WTC11 (cell line): ENCODE results near the gene OTOA. TPM values are rescaled to one million over a fixed set of nuclear protein-coding genes. Genes with fewer than 3 reads are reported as not detected.

Source experiments
- ATAC-seq: fragments of 200-7000 bp; cut with Tn5 transposase; 2 replicates; pipeline ENCODE4 v1.10.0; 2021; ENCODE audit warnings: mild to moderate bottlenecking, moderate library complexity
- CTCF ChIA-PET: fragments of 300-600 bp; sonication (Branson Sonifier 250); formaldehyde crosslinking; loops from one replicate; lab custom pipeline; 2021; ENCODE audit warnings: antibody characterized with exemption; lab: Charles Lee
- POLR2A ChIA-PET: fragments of 350-600 bp; sonication (Branson Sonifier 250); formaldehyde crosslinking; loops from one replicate; lab custom pipeline; 2021; ENCODE audit warnings: antibody characterized with exemption; lab: Charles Lee
- DNase-seq: peaks from one replicate; pipeline ENCODE4 v3.0.0; 2021; ENCODE audit warnings: low spot score
- H3K27ac Mint-ChIP-seq: 2 replicates; pipeline ENCODE4 v1.8.0; 2021; ENCODE audit warnings: mixed read lengths
- H3K27me3 Mint-ChIP-seq: 2 replicates; pipeline ENCODE4 v1.8.0; 2021; ENCODE audit warnings: low read depth, mild to moderate bottlenecking, moderate library complexity, mixed read lengths
- H3K36me3 Mint-ChIP-seq: 2 replicates; pipeline ENCODE4 v1.8.0; 2021; ENCODE audit warnings: mixed read lengths
- H3K4me1 Mint-ChIP-seq: 2 replicates; pipeline ENCODE4 v1.8.0; 2022; ENCODE audit warnings: mixed read lengths
- H3K4me3 Mint-ChIP-seq: 2 replicates; pipeline ENCODE4 v1.8.0; 2021; ENCODE audit warnings: mild to moderate bottlenecking, moderate library complexity, mixed read lengths
- H3K9me3 Mint-ChIP-seq: 2 replicates; pipeline ENCODE4 v1.8.0; 2021; ENCODE audit warnings: mixed read lengths
- AFF4 ChIP-seq: sonication (generic); formaldehyde crosslinking; IDR thresholded peaks from 2 replicates; pipeline ENCODE4 v1.8.1; 2023; ENCODE audit warnings: mild to moderate bottlenecking, missing genetic modification reagents, borderline replicate concordance
- ATF3 ChIP-seq: sonication (generic); formaldehyde crosslinking; conservative IDR thresholded peaks from 2 replicates; pipeline ENCODE4 v1.8.1; 2022; ENCODE audit warnings: mild to moderate bottlenecking, missing genetic modification reagents
- E2F5 ChIP-seq: sonication (generic); formaldehyde crosslinking; IDR thresholded peaks from 2 replicates; pipeline ENCODE4 v1.8.1; 2022; ENCODE audit warnings: mild to moderate bottlenecking, moderate library complexity, missing genetic modification reagents
- EMX1 ChIP-seq: fragments of 250-450 bp; sonication (Bioruptor Pico); IDR thresholded peaks from 2 replicates; pipeline ENCODE4 v1.8.0; 2021; ENCODE audit warnings: mild to moderate bottlenecking
- GABPB1 ChIP-seq: sonication (generic); formaldehyde crosslinking; IDR thresholded peaks from 2 replicates; pipeline ENCODE4 v1.8.1; 2023; ENCODE audit warnings: mild to moderate bottlenecking, missing genetic modification reagents
- KAT7 ChIP-seq: sonication (generic); formaldehyde crosslinking; IDR thresholded peaks from 2 replicates; pipeline ENCODE4 v1.8.1; 2023; ENCODE audit warnings: missing genetic modification reagents, mild to moderate bottlenecking, borderline replicate concordance
- NFATC4 ChIP-seq: fragments of 250-450 bp; sonication (Bioruptor Pico); IDR thresholded peaks from 2 replicates; pipeline ENCODE4 v1.9.0; 2021; ENCODE audit warnings: mild to moderate bottlenecking
- NR2C2 ChIP-seq: sonication (generic); formaldehyde crosslinking; IDR thresholded peaks from 2 replicates; pipeline ENCODE4 v1.8.0; 2022; ENCODE audit warnings: mild to moderate bottlenecking, missing genetic modification reagents
- PRRX2 ChIP-seq: fragments of 250-450 bp; sonication (Bioruptor Pico); IDR thresholded peaks from 2 replicates; pipeline ENCODE4 v1.8.0; 2021; ENCODE audit warnings: mild to moderate bottlenecking
- SMAD3 ChIP-seq: sonication (generic); formaldehyde crosslinking; IDR thresholded peaks from 2 replicates; pipeline ENCODE4 v1.8.0; 2022; ENCODE audit warnings: missing genetic modification reagents, mild to moderate bottlenecking, borderline replicate concordance
- TCF7 ChIP-seq: sonication (generic); formaldehyde crosslinking; IDR thresholded peaks from 2 replicates; pipeline ENCODE4 v1.8.0; 2022; ENCODE audit warnings: mild to moderate bottlenecking, low read depth, missing genetic modification reagents, moderate library complexity
- TEAD4 ChIP-seq: sonication (generic); formaldehyde crosslinking; IDR thresholded peaks from 2 replicates; pipeline ENCODE4 v1.8.0; 2022; ENCODE audit warnings: mild to moderate bottlenecking, missing genetic modification reagents
- ZBTB21 ChIP-seq: sonication (generic); formaldehyde crosslinking; IDR thresholded peaks from 2 replicates; pipeline ENCODE4 v1.8.1; 2023; ENCODE audit warnings: mild to moderate bottlenecking, missing genetic modification reagents, borderline replicate concordance
- ZNF121 ChIP-seq: sonication (generic); formaldehyde crosslinking; IDR thresholded peaks from 2 replicates; pipeline ENCODE4 v1.8.0; 2023; ENCODE audit warnings: missing genetic modification reagents
- ZNF396 ChIP-seq: fragments of 250-450 bp; sonication (Bioruptor Pico); IDR thresholded peaks from 2 replicates; pipeline ENCODE4 v1.8.0; 2021; ENCODE audit warnings: mild to moderate bottlenecking, moderate library complexity, borderline replicate concordance
- total RNA-seq: library from RNA; stranded (reverse); gene quantifications from 3 replicates; pipeline ENCODE4 v1.2.3, GENCODE V29; 2021
- TF ChIP-seq, protein P1 (sequence below): sonication (generic); formaldehyde crosslinking; IDR thresholded peaks from 2 replicates; pipeline ENCODE4 v1.8.1; 2022; ENCODE audit warnings: missing genetic modification reagents, borderline replicate concordance
- TF ChIP-seq, protein P2 (sequence below): fragments of 250-450 bp; sonication (Bioruptor Pico); IDR thresholded peaks from 2 replicates; pipeline ENCODE4 v1.8.0; 2021; ENCODE audit warnings: mild to moderate bottlenecking
- TF ChIP-seq, protein P3 (sequence below): fragments of 250-450 bp; sonication (Bioruptor Pico); IDR thresholded peaks from 2 replicates; pipeline ENCODE4 v1.9.0; 2021; ENCODE audit warnings: mild to moderate bottlenecking

Gene OTOA
- total RNA-seq, 1 experiment from 2014 or later, result 0.11 TPM

GRCh38 chr16:21626659-21627277 is 37.0 kb upstream of the OTOA start (continued):
- TF ChIP-seq AFF4 (no peak), E2F5 (CRISPR knock-in tag) (no peak), NFATC4 (CRISPR knock-in tag) (no peak), ZNF121 (CRISPR knock-in tag) (no peak), TEAD4 (CRISPR knock-in tag) (no peak), SMAD3 (CRISPR knock-in tag) (no peak), ATF3 (CRISPR knock-in tag) (no peak)

DNA sequence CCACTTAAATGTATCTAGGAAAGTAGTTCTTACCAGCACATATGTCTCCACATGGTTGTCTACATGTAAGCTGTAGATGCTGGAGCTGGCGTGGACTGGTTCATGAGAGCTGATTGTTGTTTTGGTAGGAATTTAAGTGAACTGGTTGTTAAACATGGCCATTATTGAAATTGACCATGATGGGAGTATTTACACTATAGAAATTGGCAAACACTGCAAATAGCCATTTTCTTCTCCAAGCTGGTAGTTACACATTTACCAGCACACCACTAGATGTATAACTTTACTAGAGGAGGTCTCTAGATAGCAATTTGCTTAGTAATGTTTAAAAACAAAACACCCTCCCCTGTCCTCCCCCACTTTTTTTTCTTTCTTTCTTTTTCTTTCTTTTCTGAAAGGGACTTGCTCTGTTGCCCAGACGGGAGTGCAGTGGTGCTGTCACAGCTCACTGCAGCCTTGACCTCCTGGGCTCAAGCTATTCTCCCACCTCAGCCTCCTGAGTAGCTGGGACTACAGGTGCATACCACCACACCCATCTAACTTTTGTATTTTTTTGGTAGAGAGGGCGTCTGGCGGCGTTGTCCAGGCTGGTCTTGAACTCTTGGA is 35.5 kb upstream of the OTOA start:
- no peaks in the 10 kb centered on the region for H3K27me3 Mint-ChIP-seq
- H3K9me3 Mint-ChIP-seq, result peaks cover 22% of the 10 kb centered on the region
- TF ChIP-seq ZNF396 (CRISPR knock-in tag) (no peak), NR2C2 (no peak), ATF3 (CRISPR knock-in tag) (no peak), KAT7 (no peak), PRRX2 (CRISPR knock-in tag) (no peak), ZNF121 (CRISPR knock-in tag) (no peak), GABPB1 (CRISPR knock-in tag) (no peak), EMX1 (CRISPR knock-in tag) (no peak)
- TF ChIP-seq, protein P1, sequence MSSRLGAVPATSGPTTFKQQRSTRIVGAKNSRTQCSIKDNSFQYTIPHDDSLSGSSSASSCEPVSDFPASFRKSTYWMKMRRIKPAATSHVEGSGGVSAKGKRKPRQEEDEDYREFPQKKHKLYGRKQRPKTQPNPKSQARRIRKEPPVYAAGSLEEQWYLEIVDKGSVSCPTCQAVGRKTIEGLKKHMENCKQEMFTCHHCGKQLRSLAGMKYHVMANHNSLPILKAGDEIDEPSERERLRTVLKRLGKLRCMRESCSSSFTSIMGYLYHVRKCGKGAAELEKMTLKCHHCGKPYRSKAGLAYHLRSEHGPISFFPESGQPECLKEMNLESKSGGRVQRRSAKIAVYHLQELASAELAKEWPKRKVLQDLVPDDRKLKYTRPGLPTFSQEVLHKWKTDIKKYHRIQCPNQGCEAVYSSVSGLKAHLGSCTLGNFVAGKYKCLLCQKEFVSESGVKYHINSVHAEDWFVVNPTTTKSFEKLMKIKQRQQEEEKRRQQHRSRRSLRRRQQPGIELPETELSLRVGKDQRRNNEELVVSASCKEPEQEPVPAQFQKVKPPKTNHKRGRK (CRISPR knock-in tag), result no peak
- TF ChIP-seq, protein P2, sequence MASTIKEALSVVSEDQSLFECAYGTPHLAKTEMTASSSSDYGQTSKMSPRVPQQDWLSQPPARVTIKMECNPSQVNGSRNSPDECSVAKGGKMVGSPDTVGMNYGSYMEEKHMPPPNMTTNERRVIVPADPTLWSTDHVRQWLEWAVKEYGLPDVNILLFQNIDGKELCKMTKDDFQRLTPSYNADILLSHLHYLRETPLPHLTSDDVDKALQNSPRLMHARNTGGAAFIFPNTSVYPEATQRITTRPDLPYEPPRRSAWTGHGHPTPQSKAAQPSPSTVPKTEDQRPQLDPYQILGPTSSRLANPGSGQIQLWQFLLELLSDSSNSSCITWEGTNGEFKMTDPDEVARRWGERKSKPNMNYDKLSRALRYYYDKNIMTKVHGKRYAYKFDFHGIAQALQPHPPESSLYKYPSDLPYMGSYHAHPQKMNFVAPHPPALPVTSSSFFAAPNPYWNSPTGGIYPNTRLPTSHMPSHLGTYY (CRISPR knock-in tag), result no peak
- H3K4me1 Mint-ChIP-seq, result peaks cover 6% of the 10 kb centered on the region
- H3K4me3 Mint-ChIP-seq, result no peak overlapping the region
- no peak overlapping the region for H3K27ac Mint-ChIP-seq
- DNase-seq (no peak), ATAC-seq (no peak)
- POLR2A ChIA-PET, result no interaction called here
- CTCF ChIA-PET, result no interaction called here
- peaks cover 66% of the 10 kb centered on the region for H3K36me3 Mint-ChIP-seq

- H3K36me3 Mint-ChIP-seq, result peaks cover 61% of the 10 kb centered on the region
- H3K4me3 Mint-ChIP-seq, result no peak overlapping the region
- DNase-seq (no peak), ATAC-seq (no peak)
- POLR2A ChIA-PET, result no interaction called here
- TF ChIP-seq, protein P3, sequence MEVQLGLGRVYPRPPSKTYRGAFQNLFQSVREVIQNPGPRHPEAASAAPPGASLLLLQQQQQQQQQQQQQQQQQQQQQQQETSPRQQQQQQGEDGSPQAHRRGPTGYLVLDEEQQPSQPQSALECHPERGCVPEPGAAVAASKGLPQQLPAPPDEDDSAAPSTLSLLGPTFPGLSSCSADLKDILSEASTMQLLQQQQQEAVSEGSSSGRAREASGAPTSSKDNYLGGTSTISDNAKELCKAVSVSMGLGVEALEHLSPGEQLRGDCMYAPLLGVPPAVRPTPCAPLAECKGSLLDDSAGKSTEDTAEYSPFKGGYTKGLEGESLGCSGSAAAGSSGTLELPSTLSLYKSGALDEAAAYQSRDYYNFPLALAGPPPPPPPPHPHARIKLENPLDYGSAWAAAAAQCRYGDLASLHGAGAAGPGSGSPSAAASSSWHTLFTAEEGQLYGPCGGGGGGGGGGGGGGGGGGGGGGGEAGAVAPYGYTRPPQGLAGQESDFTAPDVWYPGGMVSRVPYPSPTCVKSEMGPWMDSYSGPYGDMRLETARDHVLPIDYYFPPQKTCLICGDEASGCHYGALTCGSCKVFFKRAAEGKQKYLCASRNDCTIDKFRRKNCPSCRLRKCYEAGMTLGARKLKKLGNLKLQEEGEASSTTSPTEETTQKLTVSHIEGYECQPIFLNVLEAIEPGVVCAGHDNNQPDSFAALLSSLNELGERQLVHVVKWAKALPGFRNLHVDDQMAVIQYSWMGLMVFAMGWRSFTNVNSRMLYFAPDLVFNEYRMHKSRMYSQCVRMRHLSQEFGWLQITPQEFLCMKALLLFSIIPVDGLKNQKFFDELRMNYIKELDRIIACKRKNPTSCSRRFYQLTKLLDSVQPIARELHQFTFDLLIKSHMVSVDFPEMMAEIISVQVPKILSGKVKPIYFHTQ (CRISPR knock-in tag), result no peak
- TF ChIP-seq ZBTB21 (CRISPR knock-in tag) (no peak), TCF7 (CRISPR knock-in tag) (no peak)
- H3K9me3 Mint-ChIP-seq, result peaks cover 22% of the 10 kb centered on the region
- peaks cover 8% of the 10 kb centered on the region for H3K4me1 Mint-ChIP-seq
- H3K27me3 Mint-ChIP-seq, result no peaks in the 10 kb centered on the region
- H3K27ac Mint-ChIP-seq, result no peak overlapping the region
- CTCF ChIA-PET, result no interaction called here
These were observed 35.0 kb upstream of the OTOA start for GRCh38 chr16:21628772-21629171.
